Measurements from ENCODE around the gene C10orf105. TPM values are rescaled to one million over a fixed set of nuclear protein-coding genes. Genes with fewer than 3 reads are reported as not detected.

C10orf105 gene
- total and polyA plus RNA-seq, 2 of the 8 experiments (the other 6 are each of a cell fraction or from before 2014, with no cell fraction given), result 0.71 to 0.73 TPM

- ChIA-PET CTCF (ENCODE audit: partially characterized antibody) (interaction anchor here (0.6 to 7.0 kb wide), 62 partner anchors 9 to 1316 kb away, joined by 3 to 169 read pairs (median 7); partner anchors contain the start of genes C10orf105, CDH23, SLC29A3 and VSIR), POLR2A (ENCODE audit: partially characterized antibody) (interaction anchor here (0.8 kb wide), 1 partner anchor 398 kb away, joined by 3 read pairs; no protein-coding TSS in a partner anchor)
- no peak overlapping the region for H2AK5ac ChIP-seq (ENCODE audit: low read depth, low read length)
- no peak overlapping the region for H3K14ac ChIP-seq (ENCODE audit: insufficient read length)
- H3K23me2 ChIP-seq (ENCODE audit: low read depth, low read length), result no peaks in the 10 kb centered on the region
- no peak overlapping the region for H3K4ac ChIP-seq (replicated peaks; ENCODE audit: insufficient read length, low read depth, low read length)
- H3K79me1 ChIP-seq (ENCODE audit: low read depth, low read length), result no peaks in the 10 kb centered on the region
- no peaks in the 10 kb centered on the region for H3K9me3 ChIP-seq (ENCODE audit: insufficient read depth in 2 of 2, low read depth in 1 of 2, low read length in 1 of 2)
- H2BK20ac ChIP-seq (ENCODE audit: low read length), result no peak overlapping the region
- no peak overlapping the region for H4K5ac ChIP-seq (ENCODE audit: insufficient read length, low read depth, low read length)
- TF ChIP-seq KDM1A (IDR thresholded peaks at IDR 0.05; ENCODE audit: borderline replicate concordance, low read length), result no peak
- peak in 1 of 3 experiments; percentile 4; a peak in 1 of 4 replicates for TF ChIP-seq CTCF (IDR thresholded peaks at IDR 0.05; ENCODE audit: control extremely low read depth in 1 of 3, insufficient read depth in 1 of 3, low read depth in 1 of 3, low read length in 3 of 3)
- no peak overlapping the region for H4K91ac ChIP-seq (replicated peaks; ENCODE audit: insufficient read length, low read length)
- no peak overlapping the region for H3K56ac ChIP-seq (replicated peaks; ENCODE audit: insufficient read length, low read depth, low read length)
- H3K4me3 ChIP-seq (ENCODE audit: extremely low read depth in 1 of 4, insufficient read depth in 2 of 4, low read depth in 3 of 4, low read length in 4 of 4), result no peak overlapping the region
- no peak overlapping the region for H2BK12ac ChIP-seq (ENCODE audit: low read depth, low read length)
- H4K8ac ChIP-seq (ENCODE audit: extremely low read depth, insufficient read depth, low read length), result peak overlapping the region; percentile 68; the same call in 1 of the 2 replicates
- no peak overlapping the region for H2BK120ac ChIP-seq (replicated peaks; ENCODE audit: low read depth, low read length)
- no peaks in the 10 kb centered on the region for H4K20me1 ChIP-seq (replicated peaks in 1 of 2; ENCODE audit: control insufficient read depth in 1 of 2, insufficient read depth in 2 of 2, low read length in 2 of 2)
- DNase-seq (ENCODE audit: low read depth in 1 of 2, low spot score in 2 of 2) (no peak), FAIRE-seq (no peak)
- no peak overlapping the region for H2BK15ac ChIP-seq (ENCODE audit: low read length)
- H2AFZ ChIP-seq (ENCODE audit: low read length), result no peak overlapping the region
- no peaks in the 10 kb centered on the region for H3K79me2 ChIP-seq (ENCODE audit: control insufficient read depth in 1 of 2, insufficient read depth in 2 of 2, low read length in 2 of 2)
- peaks cover 0 to 3% (median 0%) of the 10 kb centered on the region in 4 experiments; a peak in 1 of 7 replicates for H3K27me3 ChIP-seq (replicated peaks in 1 of 4; ENCODE audit: control insufficient read depth in 3 of 4, extremely low read depth in 1 of 4, insufficient read depth in 3 of 4, low read length in 3 of 4)
- no peak overlapping the region for H3K23ac ChIP-seq (ENCODE audit: insufficient read length)
- no peaks in the 10 kb centered on the region for H3K36me3 ChIP-seq (ENCODE audit: control insufficient read depth in 2 of 4, insufficient read depth in 4 of 4, low read length in 3 of 4)
- H3K27ac ChIP-seq (ENCODE audit: low read depth, low read length), result no peak overlapping the region
- no peak overlapping the region for H3K4me2 ChIP-seq (ENCODE audit: insufficient read depth in 1 of 2, low read depth in 2 of 2, low read length in 2 of 2)
- no peak overlapping the region for H3K9ac ChIP-seq (replicated peaks in 1 of 4; ENCODE audit: extremely low read depth in 1 of 4, low read depth in 3 of 4, low read length in 3 of 4)
- no peak overlapping the region for H2BK5ac ChIP-seq (ENCODE audit: low read depth, low read length)
- peaks cover 0 to 6% (median 0%) of the 10 kb centered on the region in 4 experiments; a peak in 3 of 7 replicates for H3K4me1 ChIP-seq (replicated peaks in 1 of 4; ENCODE audit: control insufficient read depth in 3 of 4, insufficient read depth in 4 of 4, low read length in 3 of 4)
- WGBS, 2 experiments (ENCODE audit: extremely low coverage in 1 of 2, insufficient coverage in 1 of 2, insufficient read length in 1 of 2, insufficient replicate concordance in 2 of 2, low coverage in 1 of 2, low lambda C conversion rate in 2 of 2, missing lambda C conversion rate in 1 of 2), result 91% methylated on average over 28 of the region's 28 CpGs; no CpG with 5 or more reads in 1 of the 2 experiments
- no peak overlapping the region for H3K18ac ChIP-seq (ENCODE audit: extremely low read depth, low read length)
Observed at GRCh38 chr10:71708897-71709882, 10.4 kb downstream of the C10orf105 start.
